MCF 10A (cell line): ENCODE results near the gene DDX20. TPM values are rescaled to one million over a fixed set of nuclear protein-coding genes. Genes with fewer than 3 reads are reported as not detected.

Experiments used
- BruUV-seq: library from RNA; stranded (reverse); fragments of 400-500 nt; replicated peaks from 2 replicates; lab custom pipeline; 2021; lab: Mats Ljungman, UMichigan
- CTCF ChIA-PET: fragments of 300-600 bp; sonication (Branson Sonifier 250); formaldehyde crosslinking; extraction: SDS; loops from one replicate; lab custom pipeline; 2021; ENCODE audit warnings: antibody characterized with exemption, inconsistent platforms; lab: Yijun Ruan, JAX
- POLR2A ChIA-PET: fragments of 300-600, 350-650 bp; sonication (Branson Sonifier 250); formaldehyde crosslinking; extraction: SDS; loops from one replicate; lab custom pipeline; 2020; ENCODE audit warnings: antibody characterized with exemption, inconsistent platforms; lab: Yijun Ruan, JAX
- DNase-seq: peaks from one replicate; pipeline ENCODE4 v3.0.0-alpha.2; 2018; ENCODE audit not compliant: unreplicated experiment
- H3K27ac Mint-ChIP-seq: one replicate; pipeline ENCODE4 v1.8.0; 2022; ENCODE audit warnings: mild to moderate bottlenecking, low read depth, mixed read lengths; ENCODE audit not compliant: unreplicated experiment
- H3K27me3 Mint-ChIP-seq: one replicate; pipeline ENCODE4 v1.8.0; 2022; ENCODE audit warnings: mixed read lengths; ENCODE audit not compliant: insufficient read depth, unreplicated experiment
- H3K36me3 Mint-ChIP-seq: one replicate; pipeline ENCODE4 v1.8.0; 2022; ENCODE audit warnings: mild to moderate bottlenecking, moderate library complexity, mixed read lengths; ENCODE audit not compliant: insufficient read depth, unreplicated experiment
- H3K4me1 Mint-ChIP-seq: one replicate; pipeline ENCODE4 v1.8.0; 2022; ENCODE audit warnings: mixed read lengths; ENCODE audit not compliant: insufficient read depth, unreplicated experiment
- H3K4me3 Mint-ChIP-seq: one replicate; pipeline ENCODE4 v1.8.0; 2022; ENCODE audit warnings: mild to moderate bottlenecking, moderate library complexity, mixed read lengths; ENCODE audit not compliant: unreplicated experiment
- H3K9me3 Mint-ChIP-seq: one replicate; pipeline ENCODE4 v1.8.0; 2022; ENCODE audit warnings: mixed read lengths; ENCODE audit not compliant: unreplicated experiment
- CTCF ChIP-seq: fragments of 200-600 bp; IDR thresholded peaks from one replicate; pipeline ENCODE4 v1.8.0; 2022; ENCODE audit warnings: antibody characterized with exemption, mild to moderate bottlenecking; ENCODE audit not compliant: unreplicated experiment
- intact Hi-C: fragments of 100-400 bp; cut with micrococcal nuclease; formaldehyde crosslinking; loops from 2 replicates; pipeline ENCODE4 v1.14.1; 2022
- total RNA-seq: library from RNA; stranded (reverse); gene quantifications from 2 replicates; pipeline ENCODE4 v1.2.3, GENCODE V29; 2022

Gene DDX20
- total RNA-seq, 1 experiment from 2014 or later, result 14.8 TPM

- TF ChIP-seq CTCF, result no peak
- H3K36me3 Mint-ChIP-seq, result no peaks in the 10 kb centered on the region
- no peaks in the 10 kb centered on the region for H3K9me3 Mint-ChIP-seq
- H3K4me3 Mint-ChIP-seq, result no peak overlapping the region
- CTCF ChIA-PET, result interaction anchor here (0.7 to 2.5 kb wide), 7 partner anchors 11 to 269 kb away, joined by 3 to 10 read pairs (median 4); partner anchors contain the start of gene INKA2
- no peak for DNase-seq
- H3K4me1 Mint-ChIP-seq, result peaks cover 6% of the 10 kb centered on the region
- intact Hi-C loops, result no loop called here
- no peak overlapping the region for H3K27ac Mint-ChIP-seq
- POLR2A ChIA-PET, result interaction anchor here (0.7 to 1.8 kb wide), 3 partner anchors 12 to 37 kb away, joined by 3 to 16 read pairs (median 3); partner anchors contain the start of gene INKA2
- H3K27me3 Mint-ChIP-seq, result no peaks in the 10 kb centered on the region
- BruUV-seq, result no TSS peak
These were observed 4.8 kb upstream of the DDX20 start for GRCh38 chr1:111750856-111751255.

GRCh38 chr1:111751906-111752575, 3.7 kb upstream of the DDX20 start:
- CTCF ChIA-PET, result interaction anchor here (0.6 to 2.5 kb wide), 6 partner anchors 15 to 1241 kb away, joined by 4 to 10 read pairs (median 5); no protein-coding TSS in a partner anchor
- H3K27me3 Mint-ChIP-seq, result no peaks in the 10 kb centered on the region
- H3K9me3 Mint-ChIP-seq, result no peaks in the 10 kb centered on the region
- POLR2A ChIA-PET, result interaction anchor here (0.6 to 1.8 kb wide), 4 partner anchors 13 to 422 kb away, joined by 3 to 16 read pairs (median 4); partner anchors contain the start of gene INKA2
- peaks cover 6% of the 10 kb centered on the region for H3K4me1 Mint-ChIP-seq
- intact Hi-C loops, result no loop called here
- no TSS peak for BruUV-seq
- no peak overlapping the region for H3K4me3 Mint-ChIP-seq
- no peaks in the 10 kb centered on the region for H3K36me3 Mint-ChIP-seq
- no peak for DNase-seq
- H3K27ac Mint-ChIP-seq, result no peak overlapping the region
- TF ChIP-seq CTCF, result no peak

- no TSS peak for BruUV-seq
- intact Hi-C loops, result loop anchor here (2.0 kb wide), 2 partner anchors 40 to 274 kb away; no protein-coding TSS in a partner anchor
- Mint-ChIP-seq H3K27ac (peak overlapping the region; percentile 95), H3K27me3 (no peaks in the 10 kb centered on the region), H3K4me1 (peaks cover 6% of the 10 kb centered on the region), H3K36me3 (peaks cover 25% of the 10 kb centered on the region), H3K4me3 (peak overlapping the region; percentile 95), H3K9me3 (no peaks in the 10 kb centered on the region)
- CTCF ChIA-PET, result interaction anchor here (0.6 to 2.9 kb wide), 30 partner anchors 10 to 1346 kb away, joined by 3 to 24 read pairs (median 4); partner anchors contain the start of gene INKA2
- POLR2A ChIA-PET, result interaction anchor here (0.6 to 5.3 kb wide), 21 partner anchors 9 to 797 kb away, joined by 3 to 86 read pairs (median 4); partner anchors contain the start of genes ATP5PB, INKA2, RAP1A and WDR77
- DNase-seq, result no peak
- TF ChIP-seq CTCF, result no peak
These were observed 744 bp upstream of the DDX20 start for GRCh38 chr1:111754984-111755330.

GRCh38 chr1:111756124-111756513, 418 bp downstream of the DDX20 start:
- intact Hi-C loops, result no loop called here
- H3K36me3 Mint-ChIP-seq, result peaks cover 37% of the 10 kb centered on the region

More at GRCh38 chr1:111756124-111756513, 418 bp downstream of the DDX20 start:
- no TSS peak for BruUV-seq
- no peak for TF ChIP-seq CTCF
- ChIA-PET CTCF (interaction anchor here (0.6 to 2.9 kb wide), 10 partner anchors 9 to 878 kb away, joined by 3 to 24 read pairs (median 4); partner anchors contain the start of gene INKA2), POLR2A (interaction anchor here (0.6 to 5.3 kb wide), 9 partner anchors 9 to 602 kb away, joined by 3 to 86 read pairs (median 4); partner anchors contain the start of gene INKA2)
- no peak for DNase-seq
- H3K4me1 Mint-ChIP-seq, result peaks cover 6% of the 10 kb centered on the region
- H3K9me3 Mint-ChIP-seq, result no peaks in the 10 kb centered on the region
- peak overlapping the region; percentile 95 for H3K4me3 Mint-ChIP-seq
- H3K27me3 Mint-ChIP-seq, result no peaks in the 10 kb centered on the region
- peak overlapping the region; percentile 95 for H3K27ac Mint-ChIP-seq
